Measurements from ENCODE around the gene COX8C. TPM values are rescaled to one million over a fixed set of nuclear protein-coding genes. Genes with fewer than 3 reads are reported as not detected.
"Not testable (repeated sequence)": the region's sequence is repeated elsewhere in the genome, so short reads cannot be mapped to it uniquely, and the experiment has no call there.

COX8C gene
- total and polyA plus RNA-seq, 2 donors: not detected

- not testable (repeated sequence) for H3K4me3 ChIP-seq (ENCODE audit: low read length in 2 of 2); H3K9me3 ChIP-seq (ENCODE audit: control insufficient read depth in 2 of 2, insufficient read depth in 1 of 2, low read length in 1 of 2); H3K27ac ChIP-seq (ENCODE audit: low read depth in 1 of 2, low read length in 1 of 2); H3K36me3 ChIP-seq (ENCODE audit: control insufficient read depth in 2 of 2, insufficient read depth in 2 of 2, low read length in 1 of 2); H3K4me1 ChIP-seq (ENCODE audit: control insufficient read depth in 2 of 2, insufficient read depth in 2 of 2, low read length in 2 of 2); H3K27me3 ChIP-seq (ENCODE audit: control insufficient read depth in 2 of 2, insufficient read depth in 1 of 2, low read length in 1 of 2); DNase-seq (ENCODE audit: low read depth in 6 of 9, low spot score in 9 of 9)
- WGBS: 94% methylated on average over 1 of the region's 1 CpG
Measured at GRCh38 chr14:93384256-93384655, 37.3 kb downstream of the COX8C start.

- peak in 1 of 9 donors; percentile 10 for DNase-seq (ENCODE audit: low read depth in 6 of 9, low spot score in 9 of 9)
- Histone ChIP-seq H3K4me1 (ENCODE audit: control insufficient read depth in 2 of 2, insufficient read depth in 2 of 2, low read length in 2 of 2) (no peaks in the 10 kb centered on the region), H3K9me3 (ENCODE audit: control insufficient read depth in 2 of 2, insufficient read depth in 1 of 2, low read length in 1 of 2) (peaks cover 0 to 1% of the 10 kb centered on the region in 2 donors), H3K27ac (ENCODE audit: low read depth in 1 of 2, low read length in 1 of 2) (no peak overlapping the region), H3K36me3 (ENCODE audit: control insufficient read depth in 2 of 2, insufficient read depth in 2 of 2, low read length in 1 of 2) (no peaks in the 10 kb centered on the region), H3K4me3 (ENCODE audit: low read length in 2 of 2) (no peak overlapping the region), H3K27me3 (ENCODE audit: control insufficient read depth in 2 of 2, insufficient read depth in 1 of 2, low read length in 1 of 2) (no peaks in the 10 kb centered on the region)
Measured at GRCh38 chr14:93395231-93395630, 48.2 kb downstream of the COX8C start.

- Histone ChIP-seq H3K4me3 (ENCODE audit: low read length in 2 of 2) (no peak overlapping the region), H3K27me3 (ENCODE audit: control insufficient read depth in 2 of 2, insufficient read depth in 1 of 2, low read length in 1 of 2) (no peaks in the 10 kb centered on the region), H3K4me1 (ENCODE audit: control insufficient read depth in 2 of 2, insufficient read depth in 2 of 2, low read length in 2 of 2) (no peaks in the 10 kb centered on the region), H3K27ac (ENCODE audit: low read depth in 1 of 2, low read length in 1 of 2) (no peak overlapping the region), H3K36me3 (ENCODE audit: control insufficient read depth in 2 of 2, insufficient read depth in 2 of 2, low read length in 1 of 2) (no peaks in the 10 kb centered on the region), H3K9me3 (ENCODE audit: control insufficient read depth in 2 of 2, insufficient read depth in 1 of 2, low read length in 1 of 2) (peaks cover 0 to 1% of the 10 kb centered on the region in 2 donors)
- WGBS: 100% methylated on average over 1 of the region's 1 CpG
- DNase-seq (ENCODE audit: low read depth in 6 of 9, low spot score in 9 of 9): no peak
Measured at GRCh38 chr14:93396456-93396855, 49.5 kb downstream of the COX8C start.

Other genes with a start within 250 kb of the COX8C start
- 9.5 TPM for gene ITPK1, start 231.3 kb upstream of the COX8C start, total RNA-seq
- gene ITPK1, start 231.3 kb upstream of the COX8C start, polyA plus RNA-seq: 20.9 TPM
- 29.7 TPM for gene MOAP1, start 162.3 kb upstream of the COX8C start, total RNA-seq
- 37.9 TPM for gene MOAP1, start 162.3 kb upstream of the COX8C start, polyA plus RNA-seq
- 18.9 TPM for gene LYSET, start 161.9 kb upstream of the COX8C start, total RNA-seq
- 38.8 TPM for gene LYSET, start 161.9 kb upstream of the COX8C start, polyA plus RNA-seq
- gene GON7, start 140.1 kb upstream of the COX8C start, total RNA-seq: 22.8 TPM
- 32.3 TPM for gene GON7, start 140.1 kb upstream of the COX8C start, polyA plus RNA-seq
- gene UBR7, start 139.9 kb upstream of the COX8C start, total RNA-seq: 29.6 TPM
- 19.6 TPM for gene UBR7, start 139.9 kb upstream of the COX8C start, polyA plus RNA-seq
- gene BTBD7, start 14.1 kb upstream of the COX8C start, total RNA-seq: 8.4 TPM
- gene BTBD7, start 14.1 kb upstream of the COX8C start, polyA plus RNA-seq: 10.5 TPM
- 0.05 TPM for gene UNC79, start 83.8 kb downstream of the COX8C start, total RNA-seq
- gene UNC79, start 83.8 kb downstream of the COX8C start, polyA plus RNA-seq: 0.11 TPM

Data from thymus (tissue), 11 donors.